GM18870 (cell line): ENCODE results near the gene ERAP2.
"Not testable (repeated sequence)": the region's sequence is repeated elsewhere in the genome, so short reads cannot be mapped to it uniquely, and the experiment has no call there.

Source experiments
- ATAC-seq: cut with Tn5 transposase; IDR thresholded peaks from one replicate; pipeline ENCODE4 v1.9.1; 2021; ENCODE audit warnings: moderate library complexity; ENCODE audit not compliant: unreplicated experiment

Gene ERAP2

DNA sequence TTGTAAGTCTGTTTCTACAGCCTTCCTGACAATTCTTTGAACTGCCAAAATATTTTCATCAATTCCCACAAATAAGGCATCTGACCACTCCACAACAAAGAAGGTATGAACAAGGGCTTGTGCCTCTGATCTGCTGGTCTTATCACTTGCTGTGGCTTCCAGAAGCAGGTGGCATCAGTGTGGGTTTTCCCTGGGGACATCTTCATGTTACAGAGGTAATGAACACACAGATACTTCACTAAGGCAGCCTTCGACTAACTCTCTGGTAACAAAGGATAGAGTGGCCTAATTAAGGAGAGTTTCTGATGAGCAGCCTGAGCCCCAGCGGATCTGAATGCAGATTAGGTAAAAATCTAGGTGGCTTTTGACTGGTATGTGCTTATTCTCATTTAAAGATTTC is 15.2 kb upstream of the ERAP2 start:
- no peak for ATAC-seq

GRCh38 chr5:96863114-96863513 is 13.2 kb upstream of the ERAP2 start:
- ATAC-seq, result no peak

GRCh38 chr5:96863949-96864584 is 12.2 kb upstream of the ERAP2 start:
- ATAC-seq, result no peak

- no peak for ATAC-seq
These were observed 11.3 kb upstream of the ERAP2 start for GRCh38 chr5:96864922-96865530.

DNA sequence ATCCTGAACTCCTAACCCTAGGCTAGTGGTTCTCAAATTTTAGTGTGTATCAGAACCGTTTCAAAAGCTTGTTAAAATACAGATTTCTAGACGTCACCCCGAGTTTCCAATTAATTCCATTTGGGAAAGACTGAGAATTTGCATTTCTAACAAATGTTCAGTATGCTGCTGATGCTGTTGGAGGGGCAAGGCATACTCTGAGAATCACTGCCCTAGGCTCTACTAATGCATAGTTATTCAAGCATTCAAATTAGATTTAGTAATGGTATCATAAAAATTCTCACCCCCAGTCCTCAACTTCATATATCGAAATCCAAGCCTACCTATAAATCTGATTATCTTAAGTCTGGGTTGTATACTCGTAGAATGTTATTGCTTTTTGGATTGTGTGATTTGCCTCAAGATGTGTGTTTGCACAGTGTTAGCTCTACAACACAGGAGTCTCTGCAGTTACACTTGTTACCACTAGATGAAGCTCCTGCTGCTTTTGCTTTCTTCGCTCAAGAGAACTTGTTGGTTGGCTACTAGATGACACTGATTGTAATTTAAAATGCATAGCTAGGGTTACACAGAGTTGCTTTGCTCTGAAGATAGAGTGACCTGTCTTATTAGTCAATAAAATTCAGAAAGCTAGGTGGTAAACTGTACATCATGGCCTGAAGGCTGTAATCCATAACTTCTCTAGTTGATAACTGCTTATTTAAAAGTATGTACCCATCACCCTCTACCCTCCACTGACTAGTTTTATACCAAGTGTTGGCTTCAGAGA is 7.5 kb upstream of the ERAP2 start:
- peak; percentile 72 for ATAC-seq

DNA sequence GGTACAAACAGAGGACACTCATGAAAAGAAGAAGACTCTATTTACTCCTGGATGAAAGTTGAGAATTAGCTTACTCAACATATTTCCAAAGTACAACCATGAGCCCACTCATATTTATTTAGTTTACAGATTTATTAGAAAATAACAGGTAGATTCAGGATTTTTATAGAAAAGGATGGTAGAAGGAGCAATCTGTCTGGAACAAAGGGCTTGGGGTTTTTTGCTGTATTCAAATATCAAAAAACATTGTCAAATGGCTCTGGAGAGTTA is 7.0 kb upstream of the ERAP2 start:
- ATAC-seq, result no peak

DNA sequence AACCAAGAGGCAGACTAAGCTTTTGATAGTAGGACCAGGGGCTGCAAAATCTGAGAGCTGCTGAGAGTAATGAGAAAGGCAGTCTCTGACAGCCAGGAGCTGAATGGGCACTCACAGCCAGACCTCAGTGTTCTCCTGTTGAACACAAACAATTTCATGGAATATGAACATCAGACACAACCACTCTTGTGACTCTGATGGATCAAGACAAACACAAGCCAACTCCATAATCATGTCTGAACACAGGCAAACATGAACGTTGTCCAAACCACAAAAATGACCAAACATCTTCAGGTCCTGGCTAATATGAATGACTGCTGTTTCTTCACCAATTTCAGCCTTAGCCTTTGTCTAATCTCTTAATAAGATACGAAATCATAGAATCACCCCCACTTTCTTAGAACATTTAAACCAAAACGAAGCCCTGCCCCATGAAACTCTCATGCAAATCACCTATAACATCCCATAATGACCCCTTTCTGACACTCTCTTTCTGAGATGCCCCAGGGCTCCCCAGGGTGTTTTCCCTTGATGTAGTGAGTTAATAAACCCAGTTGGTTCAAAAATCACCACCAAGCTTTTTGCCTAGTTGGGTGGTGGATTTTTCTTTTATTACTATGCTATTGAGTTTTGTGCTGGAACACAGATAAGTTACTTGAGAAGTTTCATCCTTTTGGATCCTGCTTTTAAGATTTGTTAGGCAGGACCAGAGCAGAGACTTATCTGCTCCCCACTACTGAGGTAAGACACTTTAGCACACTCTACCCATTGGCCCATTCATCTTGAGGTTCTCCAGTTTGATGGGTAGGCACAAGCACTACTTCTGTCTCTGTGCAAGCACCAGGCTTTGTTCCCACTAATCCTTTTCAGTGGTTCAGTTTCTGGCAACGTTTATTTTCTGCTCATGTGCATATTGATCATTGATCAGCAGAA is 5.9 kb upstream of the ERAP2 start:
- peak; percentile 76 for ATAC-seq

DNA sequence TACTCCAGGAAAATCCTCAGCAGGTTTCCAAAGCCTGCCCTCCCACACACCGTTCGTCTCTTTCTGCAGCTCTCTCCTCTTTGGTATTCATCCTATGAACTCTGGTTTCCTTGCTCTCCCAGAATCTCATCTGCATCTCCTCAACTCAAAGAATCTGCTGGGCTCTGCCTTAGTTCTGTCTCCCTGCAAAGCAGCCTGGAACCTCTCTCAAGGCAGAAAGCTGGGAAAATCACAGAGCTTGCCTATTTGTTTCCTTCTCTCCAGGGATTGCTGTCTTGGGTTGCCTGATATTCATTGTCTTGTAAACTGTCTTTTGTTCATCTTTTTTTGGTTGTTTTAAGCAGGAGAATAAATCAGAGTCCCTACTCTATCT is 5.3 kb upstream of the ERAP2 start:
- no peak for ATAC-seq

DNA sequence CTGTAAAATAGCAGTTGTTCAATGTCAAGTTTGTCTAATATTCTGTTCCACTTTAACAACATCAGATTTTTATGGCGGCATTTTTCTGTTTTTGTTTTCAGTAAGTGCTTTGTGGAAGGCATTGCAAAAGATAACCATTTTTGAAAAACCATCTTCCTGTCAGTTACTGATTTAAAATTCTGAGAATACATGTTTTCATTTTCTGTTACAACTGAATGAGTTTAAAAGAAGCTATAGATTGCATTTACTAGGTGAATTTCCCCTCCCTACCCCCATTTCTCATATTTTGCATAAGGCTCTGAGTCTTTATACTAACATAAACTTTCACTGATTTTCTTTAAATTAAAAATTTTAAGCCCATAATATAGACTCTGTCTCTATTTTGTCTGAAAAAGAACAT is 4.6 kb upstream of the ERAP2 start:
- ATAC-seq, result no peak

DNA sequence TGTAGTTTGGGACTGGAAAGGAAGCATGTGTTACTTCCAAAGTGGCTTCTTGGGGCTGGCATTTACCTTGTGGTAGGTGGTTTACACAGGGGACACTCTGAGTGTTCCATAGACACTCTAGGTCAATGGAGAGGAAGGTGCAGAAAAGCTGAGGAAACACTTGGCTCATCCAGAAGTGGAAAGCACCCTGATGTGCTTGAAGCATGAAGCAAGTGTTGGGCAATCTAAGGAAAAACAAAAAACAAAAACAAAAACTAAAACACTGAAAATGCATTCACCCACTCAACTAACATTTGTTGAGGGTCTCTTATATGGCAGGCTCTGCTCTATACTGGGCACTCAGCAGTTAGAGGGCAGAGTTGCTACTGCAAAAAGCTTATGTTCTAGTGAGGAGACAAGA is 2.9 kb upstream of the ERAP2 start:
- no peak for ATAC-seq

DNA sequence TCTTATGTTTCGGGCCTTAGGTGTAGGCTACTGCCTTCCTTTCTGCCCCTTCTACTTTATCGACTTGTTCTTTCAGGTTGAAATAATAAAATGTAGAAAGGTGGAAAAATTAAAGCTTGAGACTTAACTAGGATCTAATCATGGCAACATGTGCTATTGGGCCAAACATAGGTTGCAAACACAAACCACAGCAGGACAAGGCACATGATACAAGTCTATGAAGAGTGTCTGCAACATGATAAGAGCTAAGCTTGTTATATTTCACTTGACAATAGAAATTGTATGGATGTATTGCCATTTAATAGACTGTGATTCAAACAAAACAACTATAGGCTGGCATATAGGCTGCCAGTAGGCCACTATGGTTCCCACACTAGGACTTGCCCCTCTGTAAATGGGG is 1.7 kb upstream of the ERAP2 start:
- ATAC-seq, result no peak

DNA sequence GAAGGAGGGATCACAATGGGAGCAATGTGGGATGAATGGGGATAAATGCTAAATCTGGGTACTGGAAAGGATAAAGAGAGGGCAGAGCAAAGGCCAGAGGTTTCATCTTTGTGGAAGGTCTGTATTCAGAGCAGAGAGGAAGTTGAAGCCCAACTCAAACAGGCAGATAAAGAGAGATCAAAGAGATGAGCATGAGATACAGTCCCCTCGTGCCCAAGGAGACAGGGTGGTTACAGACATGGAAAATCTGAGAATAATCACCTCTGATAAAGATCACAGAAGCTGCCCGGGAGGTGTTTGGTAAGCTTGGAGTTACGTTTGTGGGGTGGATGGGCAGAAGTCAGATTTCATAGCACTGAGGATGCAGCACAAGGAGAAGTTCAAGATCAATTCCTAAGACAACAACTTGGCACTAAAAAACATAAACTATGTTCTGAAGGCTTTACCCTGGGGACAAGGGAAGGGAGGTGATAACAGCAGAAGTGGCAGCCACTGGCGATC is 459 bp upstream of the ERAP2 start:
- peak; percentile 7 for ATAC-seq

- not testable (repeated sequence) for ATAC-seq
These were observed 723 bp downstream of the ERAP2 start for GRCh38 chr5:96876977-96877469.

DNA sequence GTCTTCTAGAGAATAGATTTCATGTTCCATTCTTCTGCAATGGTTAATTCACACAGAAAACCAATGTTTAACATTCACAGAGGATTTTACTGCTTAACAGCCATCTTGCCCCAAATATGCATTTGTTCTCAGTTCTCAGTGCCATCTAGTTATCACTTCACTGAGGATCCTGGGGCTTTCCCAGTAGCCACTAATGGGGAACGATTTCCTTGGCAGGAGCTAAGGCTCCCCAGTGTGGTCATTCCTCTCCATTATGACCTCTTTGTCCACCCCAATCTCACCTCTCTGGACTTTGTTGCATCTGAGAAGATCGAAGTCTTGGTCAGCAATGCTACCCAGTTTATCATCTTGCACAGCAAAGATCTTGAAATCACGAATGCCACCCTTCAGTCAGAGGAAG is 3.4 kb downstream of the ERAP2 start:
- ATAC-seq, result no peak

GRCh38 chr5:96880444-96881164 is 4.3 kb downstream of the ERAP2 start:
- ATAC-seq, result no peak

- no peak for ATAC-seq
These were observed 5.3 kb downstream of the ERAP2 start for GRCh38 chr5:96881511-96882115.

DNA sequence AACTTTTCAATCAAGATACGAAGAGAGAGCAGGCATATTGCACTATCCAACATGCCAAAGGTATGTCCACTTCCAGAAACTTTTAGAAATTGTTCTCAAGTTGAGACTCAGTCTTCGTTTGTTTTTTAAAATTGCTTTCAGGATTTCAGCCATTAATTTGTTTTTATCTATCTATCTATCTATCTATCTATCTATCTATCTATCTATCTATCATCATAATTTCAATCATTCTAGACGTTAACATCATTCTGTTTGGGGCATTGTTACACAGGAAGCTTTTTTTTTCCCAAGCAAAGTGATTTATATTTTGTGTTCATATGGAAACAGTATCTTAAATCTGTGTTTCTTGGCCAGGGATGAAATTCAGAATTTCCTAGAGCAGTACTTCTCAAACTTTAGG is 7.6 kb downstream of the ERAP2 start:
- ATAC-seq, result no peak

GRCh38 chr5:96884995-96885394 is 8.7 kb downstream of the ERAP2 start:
- ATAC-seq, result no peak

DNA sequence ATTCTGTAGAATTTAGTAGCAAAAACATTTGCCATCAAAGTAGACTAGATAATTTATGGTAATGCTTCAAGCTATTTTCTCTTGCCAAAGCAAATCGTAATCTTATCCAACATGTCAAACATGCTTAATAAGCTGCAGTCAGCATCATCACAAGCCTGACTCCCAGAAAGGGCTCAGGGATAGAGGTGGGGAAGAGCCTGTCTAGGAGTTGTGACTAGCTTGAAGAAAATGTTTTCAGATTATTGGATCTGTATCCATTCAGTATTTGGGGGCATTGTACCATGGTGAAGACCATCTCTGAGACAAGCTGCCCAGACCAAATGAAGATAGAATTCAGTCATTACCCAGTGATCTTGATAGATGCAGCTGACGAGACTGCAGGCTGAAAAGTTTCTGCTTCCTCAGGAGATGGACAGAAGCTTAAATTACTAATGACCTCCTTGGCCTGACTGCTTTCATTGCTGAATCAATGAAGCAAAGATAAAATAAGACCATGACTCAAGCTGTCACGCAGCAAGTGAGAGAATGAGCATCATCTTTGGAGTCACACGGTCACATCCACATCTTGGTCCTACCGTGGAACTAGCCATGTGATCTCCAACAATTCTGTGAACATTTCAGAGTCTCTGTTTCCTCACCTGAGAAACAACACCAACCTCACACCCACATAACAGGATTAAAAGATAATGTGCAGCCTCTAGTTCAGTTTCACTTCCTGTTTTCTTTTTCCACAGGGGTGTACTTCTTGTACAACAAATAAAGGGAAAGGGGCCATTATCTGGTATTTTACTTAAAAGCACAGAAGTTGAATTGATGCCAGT is 9.4 kb downstream of the ERAP2 start:
- peak; percentile 95 for ATAC-seq
